T-helper 2 cell treated with Interferon-gamma antibody and Interleukin-4, amounts not matched to agents 100 ng/mL and 5 ng/mL, for 36 hours (primary cell): ENCODE results near the gene NSG1. TPM values are rescaled to one million over a fixed set of nuclear protein-coding genes. Genes with fewer than 3 reads are reported as not detected.

Experiments used
- intact Hi-C: fragments of 100-400 bp; cut with micrococcal nuclease; formaldehyde crosslinking; loops from one replicate; pipeline ENCODE4 v1.15.1; 2023
- total RNA-seq: library from RNA; stranded (reverse); gene quantifications from 2 replicates; pipeline ENCODE4 v1.2.3, GENCODE V29; 2022

The NSG1 gene
- total RNA-seq, 1 donor from 2014 or later, result 0.59 TPM

DNA sequence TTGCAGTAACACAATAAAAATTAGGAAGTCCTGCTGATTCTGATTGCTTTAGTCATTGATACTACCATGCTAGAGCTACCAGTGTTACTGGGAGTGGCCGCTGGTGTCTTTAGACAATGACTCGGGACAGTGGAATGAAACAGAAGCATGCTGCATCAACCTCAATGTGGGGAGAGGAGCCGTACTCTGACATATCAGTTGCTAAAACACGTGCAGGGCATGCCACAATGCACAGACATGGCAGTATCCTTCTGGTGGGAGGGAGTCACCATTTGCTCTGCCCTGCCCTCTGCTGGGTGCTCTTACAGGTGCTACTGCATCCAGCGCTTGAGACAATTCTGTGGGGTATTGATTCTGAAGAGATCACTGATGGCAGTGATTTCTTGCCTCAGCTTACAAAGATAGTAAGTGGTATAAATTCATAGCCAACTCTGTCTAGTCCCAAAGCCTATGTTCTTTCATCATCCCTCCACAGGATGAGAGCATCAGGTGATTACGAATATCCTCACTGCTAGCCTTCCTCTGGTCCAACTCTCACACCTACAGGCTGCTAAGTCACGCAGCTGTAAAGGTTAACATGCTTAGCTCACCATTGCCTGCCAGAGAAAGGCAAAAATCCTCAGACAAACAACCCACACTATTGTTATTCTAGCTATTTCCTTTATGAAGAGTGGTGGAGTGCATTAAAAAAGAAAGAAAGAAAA, 43.7 kb downstream of the NSG1 start:
- intact Hi-C loops, result loop anchor here (1.0 to 2.0 kb wide), 2 partner anchors 170 to 178 kb away; no protein-coding TSS in a partner anchor

DNA sequence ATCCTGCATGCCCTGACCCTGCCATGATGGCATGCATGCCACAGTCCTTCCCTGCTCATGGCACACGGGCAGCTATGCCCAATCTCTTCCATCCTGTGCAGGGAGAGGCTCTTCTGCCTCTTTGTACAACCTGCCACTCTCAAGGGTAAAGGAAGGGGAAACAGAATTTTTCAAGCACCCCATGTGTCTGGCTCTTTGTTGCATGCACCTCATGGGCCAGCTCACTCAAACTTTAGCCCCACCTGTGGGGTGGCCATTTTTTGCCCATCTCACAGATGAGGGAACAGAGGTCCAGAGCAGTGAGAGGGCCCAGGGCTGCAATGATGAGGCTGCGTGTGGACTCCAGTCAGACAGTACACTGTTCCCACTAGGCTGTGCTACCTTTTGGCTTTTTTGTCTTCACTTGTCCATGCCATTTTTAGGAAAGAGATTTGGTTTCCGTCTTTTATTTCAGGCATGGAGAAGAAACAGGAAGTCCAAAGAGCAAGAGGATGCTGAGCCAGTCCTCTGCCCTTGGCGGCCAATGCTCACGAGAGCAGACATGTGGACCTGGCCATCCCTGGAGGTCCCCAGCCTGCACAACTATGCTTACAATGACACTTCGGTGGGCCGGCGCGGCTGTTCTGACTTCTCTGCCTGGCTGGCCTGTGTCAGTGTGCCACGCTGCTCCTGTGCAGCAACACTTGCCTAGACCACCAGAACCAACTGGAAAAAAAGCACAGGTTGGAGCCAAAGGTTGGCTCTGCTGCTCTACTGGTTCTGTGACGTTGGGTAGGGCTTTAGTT, 45.6 kb downstream of the NSG1 start:
- intact Hi-C loops, result no loop called here

DNA sequence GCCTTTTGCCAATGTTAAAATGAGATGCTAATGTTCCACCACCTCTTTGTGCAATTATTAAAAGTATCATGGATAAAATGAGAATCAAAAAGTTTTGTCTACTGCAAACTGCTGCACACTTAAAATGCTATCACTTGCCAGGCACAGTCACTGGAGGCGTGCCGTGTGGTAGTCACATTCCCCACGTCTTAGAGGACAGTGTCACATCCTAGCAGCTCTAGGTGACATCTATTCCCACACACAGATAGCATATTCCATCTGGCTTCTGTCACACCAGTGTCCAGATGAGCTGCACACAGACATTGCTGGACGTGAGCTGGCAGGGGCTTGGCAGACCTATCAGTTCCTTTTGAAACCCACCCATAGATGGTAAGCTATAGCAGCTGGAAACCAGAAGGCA, 47.0 kb downstream of the NSG1 start:
- intact Hi-C loops, result no loop called here

DNA sequence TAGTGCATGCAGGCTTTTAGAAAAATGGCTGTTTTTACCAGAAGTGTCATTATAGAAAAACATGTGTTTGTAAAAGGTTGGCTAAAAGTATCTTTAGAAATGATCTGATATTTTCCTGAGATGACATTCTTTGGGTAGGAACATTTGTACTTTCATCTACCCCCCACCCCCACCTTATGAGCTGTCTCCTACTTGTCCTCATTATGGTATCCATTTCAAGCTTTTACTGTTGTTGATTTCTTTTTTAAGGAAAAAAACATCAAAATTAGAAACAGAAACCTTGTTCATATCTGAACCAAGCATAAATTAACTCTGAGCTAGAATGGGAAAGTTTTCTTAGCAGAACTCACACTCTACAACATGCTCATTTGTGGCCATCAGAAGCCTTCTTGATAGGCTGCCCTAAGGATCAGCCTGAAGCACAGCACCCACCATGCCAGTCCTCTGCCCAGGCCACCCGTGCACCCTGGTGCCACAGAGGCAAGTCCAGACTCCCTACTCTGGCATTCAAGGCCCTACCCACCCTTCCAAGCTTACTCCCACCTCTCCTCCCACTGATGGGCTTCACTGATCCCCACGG, 49.4 kb downstream of the NSG1 start:
- intact Hi-C loops, result no loop called here

DNA sequence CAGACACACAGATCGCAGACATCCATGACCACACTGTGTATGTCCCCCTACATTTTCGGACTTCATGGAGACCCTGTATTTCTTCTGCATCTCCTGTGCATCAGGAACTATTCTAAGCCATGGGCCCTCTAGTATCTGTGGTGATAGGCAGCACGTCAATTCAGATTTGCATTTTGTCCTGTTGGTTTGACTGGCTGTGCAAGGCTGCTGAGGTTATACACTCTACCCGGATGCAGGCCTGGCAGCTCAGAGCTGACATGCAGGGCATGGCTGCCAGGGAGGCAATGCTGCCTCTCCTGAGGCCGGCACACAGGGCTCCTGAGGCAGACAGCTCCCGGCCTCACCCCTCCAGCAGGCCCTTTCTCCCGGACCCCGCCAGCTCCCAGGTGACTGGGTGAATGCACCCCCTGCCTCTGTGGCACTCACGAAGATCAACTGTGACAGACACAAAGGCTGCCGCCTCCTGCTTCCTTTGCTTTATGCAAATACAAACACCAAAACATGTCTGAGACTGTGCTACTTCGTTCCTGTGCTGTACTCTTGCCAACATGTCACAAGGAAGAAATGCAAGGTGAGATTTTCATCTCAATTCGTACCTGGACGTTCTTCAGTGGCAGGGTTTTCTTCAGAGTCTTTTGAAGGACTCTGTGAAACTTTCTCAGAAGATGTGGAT, 51.0 kb downstream of the NSG1 start:
- intact Hi-C loops, result no loop called here

DNA sequence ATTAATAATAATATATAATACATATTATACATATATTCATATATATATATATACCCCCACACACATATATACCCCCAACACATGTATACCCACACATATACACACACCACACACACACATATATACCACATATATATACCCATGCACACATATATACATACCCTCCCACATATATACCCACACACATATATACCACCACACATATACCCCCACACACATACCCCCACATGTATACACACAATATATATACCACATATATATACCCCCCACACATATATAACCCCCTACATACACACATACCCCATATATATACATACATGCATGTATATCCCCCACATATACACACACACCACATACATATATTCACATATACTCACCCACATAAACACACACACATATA, 52.0 kb downstream of the NSG1 start:
- intact Hi-C loops, result no loop called here

DNA sequence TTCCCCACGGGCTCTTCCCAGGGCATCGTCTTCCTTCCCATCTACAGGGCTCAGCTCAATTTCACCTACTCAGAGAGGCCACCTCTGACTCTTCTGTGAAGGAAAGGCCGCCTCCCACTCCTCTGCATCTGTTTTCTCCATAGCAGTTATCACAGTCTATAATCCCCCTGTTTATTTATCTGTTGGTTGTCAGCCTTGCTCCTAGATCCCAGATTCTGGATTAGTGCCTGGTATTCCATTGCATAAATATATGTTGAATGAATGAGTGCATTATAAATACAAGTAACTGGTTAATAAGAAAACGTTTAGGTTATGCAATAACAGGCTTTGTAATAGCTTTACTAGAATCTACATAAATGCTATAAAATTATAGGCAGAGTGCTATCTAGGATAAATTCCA, 52.9 kb downstream of the NSG1 start:
- intact Hi-C loops, result no loop called here

DNA sequence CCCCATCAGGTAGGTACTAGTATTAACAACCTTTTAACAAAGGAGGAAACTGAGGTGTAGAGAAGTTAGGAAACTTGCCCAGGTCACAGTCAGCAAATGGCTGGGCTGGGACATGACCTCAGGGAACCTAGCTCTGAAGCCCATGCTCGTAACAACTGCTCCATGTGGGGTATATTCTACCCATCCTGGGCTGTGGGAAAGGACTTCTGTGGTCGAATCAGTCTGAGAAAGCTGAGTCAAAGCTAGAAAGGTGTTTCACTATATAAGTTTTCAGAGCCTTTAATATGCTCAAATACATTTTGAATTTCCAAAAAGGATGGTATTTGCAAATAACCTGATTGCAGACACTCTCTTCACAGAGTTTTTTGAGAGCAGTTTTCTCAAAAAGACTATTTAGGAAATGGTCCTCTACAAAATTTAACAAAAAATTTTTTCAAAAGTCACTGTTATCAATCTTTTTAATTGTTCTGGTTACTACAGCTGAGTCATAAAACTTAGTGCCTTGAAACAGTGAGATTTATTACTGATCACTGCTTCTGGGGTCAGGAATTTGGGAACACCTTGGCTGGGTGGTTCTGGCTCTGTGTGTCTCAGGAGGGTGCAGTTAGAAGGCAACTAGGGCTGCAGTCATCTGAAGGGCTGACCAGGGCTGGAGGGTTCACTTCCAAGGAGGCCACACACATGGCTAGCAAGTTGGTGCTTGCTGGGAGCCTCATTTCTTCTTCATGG, 53.6 kb downstream of the NSG1 start:
- intact Hi-C loops, result no loop called here

DNA sequence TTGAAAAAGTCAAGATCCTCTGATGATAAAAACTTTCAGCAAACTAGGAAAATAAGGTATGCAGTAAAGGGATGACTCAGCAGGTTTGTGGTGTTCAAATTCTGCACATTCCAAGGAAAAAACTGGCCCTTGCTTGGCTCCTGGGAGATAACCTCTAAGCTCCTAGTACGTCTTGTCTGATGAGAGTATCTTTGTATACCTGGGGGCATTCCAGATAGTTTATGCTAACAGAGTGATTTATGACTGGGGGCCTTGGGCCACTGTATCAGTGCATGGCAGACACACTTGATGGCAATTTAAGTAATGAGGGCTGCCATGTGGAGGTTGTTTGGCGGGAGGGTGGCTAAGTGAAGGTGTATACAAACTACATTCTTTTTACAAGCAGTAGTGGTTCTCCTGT, 56.9 kb downstream of the NSG1 start:
- intact Hi-C loops, result no loop called here

DNA sequence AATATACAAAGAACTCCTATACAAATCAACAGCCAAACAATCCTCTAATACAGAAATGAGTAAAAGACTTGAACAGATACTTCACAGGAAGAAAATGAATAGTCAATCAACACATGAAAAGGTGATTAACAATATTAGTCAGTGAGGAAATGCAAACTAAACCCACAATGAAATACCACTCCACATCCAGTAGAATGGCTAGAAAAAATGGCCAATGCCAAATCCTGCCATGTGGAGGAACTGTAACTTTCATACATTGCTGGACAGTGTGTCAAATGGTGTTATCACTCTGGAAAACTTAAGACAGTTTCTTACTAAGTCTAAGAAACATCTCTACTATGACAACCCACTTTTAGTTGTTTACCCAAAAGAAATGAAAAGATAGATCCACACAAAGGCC, 59.5 kb downstream of the NSG1 start:
- intact Hi-C loops, result no loop called here

DNA sequence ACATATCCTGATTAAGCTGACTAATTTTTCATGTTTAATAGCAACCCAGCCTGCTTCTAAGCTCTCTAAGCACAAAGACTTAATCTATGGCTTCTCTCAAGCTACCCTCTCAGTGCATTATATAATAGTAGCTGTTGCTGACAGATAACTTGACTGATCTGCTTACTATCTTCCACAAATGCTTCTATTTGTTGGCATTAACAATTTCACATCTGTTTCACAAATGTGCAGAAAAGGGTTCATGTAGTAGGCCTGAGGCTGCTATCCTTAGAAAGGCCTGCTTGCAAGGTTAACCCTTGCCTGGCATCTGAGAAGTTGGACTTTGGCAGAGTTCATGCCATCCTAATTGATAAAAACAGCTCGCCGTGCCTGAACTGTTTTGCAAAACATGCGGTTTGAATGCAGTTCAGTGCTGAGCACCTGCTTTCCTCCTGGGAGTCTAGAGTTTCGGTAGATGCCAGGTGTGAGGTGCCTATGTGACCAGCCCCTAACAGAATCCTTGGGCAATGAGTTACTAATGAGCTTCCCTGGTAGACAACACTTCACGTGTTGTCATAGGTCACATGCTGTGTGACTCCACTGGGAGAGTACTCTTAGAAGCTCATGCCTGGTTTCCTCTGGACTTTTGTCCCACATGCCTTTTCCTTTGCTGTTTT, 68.4 kb downstream of the NSG1 start:
- intact Hi-C loops, result no loop called here

DNA sequence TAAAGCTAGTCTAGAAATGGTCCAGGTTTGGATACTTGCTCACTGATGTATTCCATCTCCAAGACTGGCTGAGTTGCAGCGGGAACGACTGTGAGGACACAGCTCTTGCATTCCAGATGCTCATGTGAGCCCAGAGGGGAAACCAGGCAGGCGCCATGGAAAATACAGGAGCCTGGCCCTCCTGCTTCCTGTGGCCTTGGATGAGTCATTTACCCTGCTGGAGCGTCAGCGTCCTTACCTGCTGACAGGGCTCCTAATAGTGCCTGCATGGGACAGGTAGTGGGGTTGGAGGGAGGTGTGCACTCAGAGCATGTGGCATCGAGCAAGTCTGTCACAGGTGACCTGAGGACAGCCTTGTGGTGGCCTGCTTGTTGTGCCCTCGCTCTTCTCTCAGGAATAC, 69.4 kb downstream of the NSG1 start:
- intact Hi-C loops, result no loop called here

DNA sequence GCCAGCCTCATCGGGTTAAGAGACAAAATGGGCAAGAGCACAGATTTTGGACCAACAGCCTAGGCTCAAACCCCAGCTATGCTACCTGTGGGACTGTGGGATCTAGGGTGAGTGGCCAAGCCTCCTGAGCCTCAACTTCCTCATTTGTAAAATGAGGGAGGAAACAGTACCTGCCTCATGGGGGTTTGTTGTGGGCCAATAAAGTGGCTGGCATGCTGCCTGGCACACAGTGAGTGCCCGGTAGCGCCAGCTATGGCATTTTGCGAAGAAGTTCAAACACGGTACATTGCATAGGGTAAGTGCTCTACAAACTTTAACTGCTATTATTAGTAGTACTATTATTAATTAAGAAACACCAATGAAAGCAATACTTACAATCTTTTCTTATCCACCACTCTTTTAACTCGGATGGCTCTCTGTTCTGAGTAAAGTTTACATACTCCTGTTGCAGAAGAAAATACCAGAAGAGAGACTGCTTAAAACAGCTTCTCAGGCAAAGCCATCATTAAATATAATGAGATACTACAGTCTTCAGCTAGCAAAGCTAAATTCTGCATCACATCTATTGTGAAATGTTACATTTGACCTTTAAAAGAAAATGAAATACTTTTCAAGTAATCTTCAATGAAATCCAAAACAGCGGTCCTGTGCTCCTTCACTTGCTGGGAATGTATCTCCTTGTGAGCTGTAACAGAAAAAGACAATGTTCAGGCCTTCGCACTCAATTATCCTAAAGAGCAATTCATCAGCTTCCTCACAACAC, 70.1 kb downstream of the NSG1 start:
- intact Hi-C loops, result no loop called here

DNA sequence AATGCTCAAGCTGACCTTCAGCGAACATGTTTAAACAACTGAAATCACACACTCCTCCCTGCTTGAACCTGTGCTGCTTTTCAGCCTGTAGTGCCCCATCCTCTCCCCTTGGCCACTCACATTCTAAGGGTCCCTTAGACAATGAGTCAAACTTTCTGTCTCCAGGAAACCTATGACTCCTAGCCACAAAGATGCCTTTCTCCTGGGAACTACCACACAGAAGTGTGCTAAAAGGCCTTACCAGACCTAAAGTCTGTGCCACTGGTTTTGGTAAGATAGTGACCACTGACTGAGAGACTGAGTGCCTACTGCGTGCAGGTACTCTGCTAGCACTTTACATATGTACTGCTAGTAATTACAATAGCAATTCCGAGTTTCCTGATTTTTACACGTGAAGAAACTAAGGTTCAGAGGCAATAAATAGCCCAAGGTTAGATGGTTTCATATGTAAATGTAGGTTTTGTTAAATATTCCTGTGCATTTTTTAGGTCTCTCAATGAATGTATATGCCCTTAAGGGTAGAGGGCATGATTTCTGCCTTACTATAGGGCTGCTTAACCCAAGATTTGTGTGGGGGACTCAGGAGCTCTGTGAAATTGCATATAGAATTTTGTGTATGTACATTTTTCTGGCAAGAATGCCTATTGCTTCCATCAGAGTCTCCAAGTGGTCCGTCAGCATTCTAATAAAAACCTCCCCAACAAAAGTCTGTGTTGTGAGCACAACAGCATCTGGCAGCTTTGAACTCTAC, 71.1 kb downstream of the NSG1 start:
- intact Hi-C loops, result no loop called here

DNA sequence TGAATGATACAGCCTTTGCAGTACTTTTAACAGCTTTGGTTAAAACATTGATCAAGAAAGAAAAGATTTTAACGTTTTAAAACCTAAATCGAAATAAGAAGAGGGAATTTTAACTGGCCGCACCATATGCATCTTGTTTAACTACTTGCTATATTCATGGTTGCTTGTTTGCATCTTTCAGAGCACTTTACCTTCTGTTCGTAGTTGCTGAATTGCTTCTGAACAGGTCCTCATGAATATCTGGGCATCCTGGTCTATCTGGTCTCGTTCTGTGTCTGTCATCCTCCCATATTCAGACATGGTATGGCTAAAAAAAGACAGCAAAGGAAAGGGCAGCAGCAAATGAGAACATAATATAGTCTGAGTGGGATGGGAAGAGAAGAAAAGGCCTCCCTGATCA, 72.3 kb downstream of the NSG1 start:
- intact Hi-C loops, result no loop called here

DNA sequence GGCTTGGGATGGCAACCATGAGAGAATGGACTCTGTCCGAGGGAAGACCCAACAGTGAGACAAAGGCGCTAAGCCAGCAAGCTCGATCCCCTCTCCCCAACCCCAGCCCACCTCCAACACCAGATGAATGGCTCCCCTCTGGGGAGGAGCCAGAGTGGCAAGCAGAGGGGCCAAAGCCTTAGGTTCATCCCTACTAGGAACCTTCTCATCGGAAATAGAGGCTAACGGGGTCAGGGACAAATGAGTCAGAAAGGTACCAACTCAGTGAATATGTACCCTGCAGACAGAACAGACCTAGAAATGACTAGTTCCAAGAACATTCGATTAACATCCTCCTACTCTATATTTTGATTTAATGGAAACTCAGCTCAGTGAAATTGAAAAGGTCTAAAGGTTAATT, 73.9 kb downstream of the NSG1 start:
- intact Hi-C loops, result no loop called here

DNA sequence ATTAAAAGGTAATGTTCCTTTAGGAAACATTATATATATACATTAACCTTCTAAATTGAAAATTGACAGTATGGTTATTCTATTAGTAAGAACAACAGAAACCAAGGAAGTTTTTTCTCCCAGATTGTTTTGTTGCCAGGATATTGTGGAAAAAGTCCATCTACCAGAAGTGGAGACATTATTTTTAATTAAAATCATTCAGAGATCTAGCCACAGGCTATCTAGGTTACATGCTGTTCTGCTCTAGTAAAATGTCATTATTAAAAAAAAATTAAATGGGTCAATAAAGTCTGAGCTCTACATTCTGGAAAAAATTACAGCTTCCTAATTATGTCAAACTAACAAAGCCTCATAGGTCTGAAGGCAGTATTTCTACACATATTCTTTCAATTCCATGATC, 74.3 kb downstream of the NSG1 start:
- intact Hi-C loops, result no loop called here

DNA sequence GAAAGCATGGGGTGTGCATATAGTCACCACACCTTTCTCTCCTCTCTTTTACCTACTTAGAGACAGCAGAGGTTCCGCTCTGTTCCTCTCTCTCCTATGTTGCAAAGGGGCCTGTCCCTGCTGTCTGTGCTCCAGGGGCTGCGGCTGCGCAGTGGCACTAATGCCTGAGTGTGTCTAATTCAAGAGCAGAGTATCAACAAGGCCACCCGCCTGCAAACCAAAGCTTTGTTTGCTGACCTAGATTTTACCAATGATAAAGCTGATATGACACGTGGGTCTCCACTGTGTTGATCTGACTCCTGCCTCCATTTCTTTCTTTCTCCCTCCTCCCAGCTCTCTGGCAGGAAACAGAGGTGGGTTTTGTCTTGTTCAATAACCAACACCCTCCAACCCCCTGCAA, 74.9 kb downstream of the NSG1 start:
- intact Hi-C loops, result no loop called here

DNA sequence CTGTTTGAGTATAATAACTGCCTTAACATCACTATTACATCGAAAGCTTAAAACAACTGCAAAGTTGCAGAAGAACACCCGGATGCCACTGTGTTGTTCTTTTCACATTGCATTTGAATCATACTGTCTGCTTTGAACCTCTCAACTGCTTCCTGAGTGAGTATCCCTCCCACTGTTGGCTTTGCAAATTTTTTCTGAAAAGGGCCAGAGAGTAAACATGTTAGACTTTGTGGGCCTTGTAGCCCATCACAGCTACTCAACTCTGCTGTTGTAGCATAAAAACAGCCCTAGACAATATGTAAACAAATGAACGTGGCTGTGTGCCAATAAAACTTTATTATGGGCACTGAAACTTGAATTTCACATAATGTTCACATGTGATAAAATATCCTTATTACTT, 76.1 kb downstream of the NSG1 start:
- intact Hi-C loops, result no loop called here
